GM19025 (cell line): ENCODE measurements around the gene RNU6-8.

Experiments used
- ATAC-seq: cut with Tn5 transposase; IDR thresholded peaks from one replicate; pipeline ENCODE4 v1.9.1; 2021; ENCODE audit warnings: mild to moderate bottlenecking, low read depth, moderate library complexity; ENCODE audit not compliant: unreplicated experiment

The RNU6-8 gene

DNA sequence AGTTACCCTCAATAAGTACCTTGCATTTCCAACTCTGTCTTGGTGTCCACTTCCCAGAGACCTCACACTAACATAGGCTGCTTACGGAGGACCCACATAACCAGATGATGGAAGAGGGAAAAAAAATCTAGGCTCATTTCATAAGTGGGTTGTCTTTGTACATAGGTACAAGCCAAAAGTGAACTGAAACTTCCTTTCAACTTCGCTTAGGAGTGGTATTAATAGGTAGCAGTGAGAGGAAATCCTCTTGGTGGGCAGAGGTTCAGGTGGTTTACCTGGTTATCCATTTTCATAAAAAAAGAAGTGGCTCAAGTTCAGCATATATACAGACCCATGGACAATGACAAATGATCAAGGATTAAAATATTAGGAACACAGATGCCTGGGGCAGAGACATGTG, 37.0 kb downstream of the RNU6-8 start:
- no peak for ATAC-seq
